Esophagus (tissue), 2 donors: Measurements from ENCODE around the gene CHRNA4. TPM values are rescaled to one million over a fixed set of nuclear protein-coding genes. Genes with fewer than 3 reads are reported as not detected.

Experiments
- H3K27ac ChIP-seq, 2 donors: one replicate each; pipeline ENCODE4 v1.5.1; 2013; ENCODE audit warnings: low read depth in 2 of 2, mild to moderate bottlenecking in 2 of 2, inconsistent platforms in 1 of 2, low read length in 1 of 2, moderate library complexity in 1 of 2
- H3K27me3 ChIP-seq, 2 donors: one replicate each; pipeline ENCODE4 v1.6.1; 2013; ENCODE audit warnings: low read length in 2 of 2, control low read depth in 1 of 2, mild to moderate bottlenecking in 1 of 2; ENCODE audit not compliant: insufficient read depth in 2 of 2, control insufficient read depth in 1 of 2
- H3K36me3 ChIP-seq, 2 donors: one replicate each; pipeline ENCODE4 v1.6.1; 2013; ENCODE audit warnings: low read length in 1 of 2; ENCODE audit not compliant: control insufficient read depth in 2 of 2, insufficient read depth in 2 of 2
- H3K4me1 ChIP-seq, 2 donors: one replicate each; pipeline ENCODE4 v1.6.1; 2013; ENCODE audit warnings: low read length in 1 of 2; ENCODE audit not compliant: control insufficient read depth in 2 of 2, insufficient read depth in 2 of 2
- H3K4me3 ChIP-seq, 2 donors: one replicate each; pipeline ENCODE4 v1.5.1; 2013; ENCODE audit warnings: low read length in 2 of 2, mild to moderate bottlenecking in 2 of 2, low read depth in 1 of 2, moderate library complexity in 1 of 2
- H3K9me3 ChIP-seq, 2 donors: one replicate each; pipeline ENCODE4 v1.6.1; 2013; ENCODE audit warnings: mild to moderate bottlenecking in 2 of 2, low read depth in 1 of 2, low read length in 1 of 2, moderate library complexity in 1 of 2; ENCODE audit not compliant: control insufficient read depth in 2 of 2, insufficient read depth in 1 of 2
- WGBS, 2 donors: extraction: QIAGEN DNeasy Blood & Tissue Kit; methylation state at CpG; one replicate each; pipeline ENCODE4 v1.1.7; 2013; 5-methylcytosine and 5-hydroxymethylcytosine counted together
- polyA plus RNA-seq, 2 donors: library from polyadenylated mRNA; stranded (reverse); fragments of 200-250 nt; gene quantifications; one replicate each; pipeline ENCODE4 v1.2.3, GENCODE V29; 2013
- donor health status: healthy with polysubstance abuse.
- donor health status: Bipolar disorder and iron deficiency.

Gene CHRNA4
- polyA plus RNA-seq, 2 donors = 0.02 TPM; not detected in 1

DNA sequence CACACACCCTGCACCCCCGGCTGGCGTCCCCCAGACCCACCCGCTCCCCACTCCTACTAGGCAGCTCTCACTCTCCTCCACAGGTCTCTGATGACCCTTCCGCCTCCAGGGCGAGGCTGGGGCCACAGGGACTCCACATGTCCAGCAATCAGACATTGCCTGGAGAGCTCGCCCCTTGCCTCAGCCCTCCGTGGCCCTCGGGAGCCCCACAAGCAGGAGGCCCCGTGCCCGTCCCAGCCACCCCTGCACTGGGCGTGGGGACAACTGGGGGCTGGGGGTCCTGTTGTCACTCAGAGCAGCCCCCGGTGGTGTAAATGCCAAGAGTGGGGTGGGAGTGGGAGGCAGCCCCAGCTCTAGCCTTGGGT lies 66.6 kb downstream of the CHRNA4 start:
- H3K27ac ChIP-seq = no peak overlapping the region

GRCh38 chr20:63293871-63294535 lies 67.1 kb downstream of the CHRNA4 start:
- Histone ChIP-seq H3K36me3 (peaks cover 0 to 4% of the 10 kb centered on the region in 2 donors), H3K4me1 (peaks cover 0 to 2% of the 10 kb centered on the region in 2 donors), H3K9me3 (no peaks in the 10 kb centered on the region), H3K27me3 (no peaks in the 10 kb centered on the region), H3K27ac (no peak overlapping the region), H3K4me3 (no peak overlapping the region)
- WGBS, 2 donors = 51 to 60% methylated on average over 16 to 20 of the region's 22 CpGs

More for the DNA sequence above, 66.6 kb downstream of the CHRNA4 start:
- no peaks in the 10 kb centered on the region for H3K36me3 ChIP-seq
- no peaks in the 10 kb centered on the region for H3K9me3 ChIP-seq
- H3K27me3 ChIP-seq = no peaks in the 10 kb centered on the region
- 80 to 84% methylated on average over 12 of the region's 12 CpGs for WGBS, 2 donors
- peaks cover 0 to 2% of the 10 kb centered on the region in 2 donors for H3K4me1 ChIP-seq
- H3K4me3 ChIP-seq = no peak overlapping the region

DNA sequence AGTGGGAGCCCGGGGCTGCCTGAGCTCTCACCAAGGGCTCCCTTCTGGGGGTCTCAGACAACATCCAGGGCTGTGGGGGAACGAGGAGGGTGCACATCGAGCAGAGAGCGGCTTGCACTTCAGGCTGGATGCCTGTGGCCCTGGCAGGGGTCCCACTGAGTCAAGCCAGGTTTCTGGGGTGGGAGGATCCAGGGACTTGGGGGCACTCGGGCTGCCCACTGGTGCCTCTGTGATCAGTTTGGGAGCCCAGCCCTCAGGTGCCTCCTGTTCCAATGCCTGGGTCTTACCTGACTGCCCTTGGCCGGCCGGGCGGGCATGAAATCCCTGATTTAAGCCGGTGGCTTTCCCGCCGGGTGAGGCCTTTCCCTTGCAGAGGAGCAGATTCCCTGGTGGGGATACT lies 67.7 kb downstream of the CHRNA4 start:
- H3K4me3 ChIP-seq = no peak overlapping the region
- no peaks in the 10 kb centered on the region for H3K9me3 ChIP-seq
- WGBS, 2 donors = 50 to 54% methylated on average over 11 of the region's 11 CpGs
- peaks cover 0 to 10% of the 10 kb centered on the region in 2 donors for H3K36me3 ChIP-seq
- no peak overlapping the region for H3K27ac ChIP-seq
- H3K4me1 ChIP-seq = peaks cover 0 to 2% of the 10 kb centered on the region in 2 donors
- no peaks in the 10 kb centered on the region for H3K27me3 ChIP-seq

Other genes with a start within 250 kb of the CHRNA4 start
- gene YTHDF1, start 145.2 kb downstream of the CHRNA4 start, polyA plus RNA-seq = 10 to 100 TPM; 13.1 to 15.7 TPM
- gene BIRC7, start 125.4 kb downstream of the CHRNA4 start, polyA plus RNA-seq = under 1 TPM in 1 of 2 donors, not detected in 1; 0.04 TPM
- gene NKAIN4, start 106.9 kb downstream of the CHRNA4 start, polyA plus RNA-seq = not detected
- 10 to 100 TPM; 33.3 to 76.1 TPM for gene ARFGAP1, start 88.5 kb downstream of the CHRNA4 start, polyA plus RNA-seq
- not detected for gene COL20A1, start 68.2 kb downstream of the CHRNA4 start, polyA plus RNA-seq
- under 1 TPM; 0.01 to 0.06 TPM for gene KCNQ2, start 111.3 kb upstream of the CHRNA4 start, polyA plus RNA-seq
- 1 to 10 TPM in 1 of 2 donors, under 1 TPM in 1; 0.86 to 7.3 TPM for gene EEF1A2, start 137.7 kb upstream of the CHRNA4 start, polyA plus RNA-seq
- 1,000 to 10,000 TPM in 1 of 2 donors, 100 to 1,000 TPM in 1; 615 to 1,105 TPM for gene PPDPF, start 159.4 kb upstream of the CHRNA4 start, polyA plus RNA-seq
- gene PTK6, start 176.0 kb upstream of the CHRNA4 start, polyA plus RNA-seq = 10 to 100 TPM; 80.1 to 81.6 TPM
- gene SRMS, start 186.4 kb upstream of the CHRNA4 start, polyA plus RNA-seq = under 1 TPM in 1 of 2 donors, not detected in 1; 0.04 TPM
- under 1 TPM; 0.07 to 0.26 TPM for gene FNDC11, start 192.8 kb upstream of the CHRNA4 start, polyA plus RNA-seq
- gene HELZ2, start 212.9 kb upstream of the CHRNA4 start, polyA plus RNA-seq = 1 to 10 TPM; 7.2 to 8.3 TPM